Tibial nerve (tissue), 4 donors: ENCODE results near the gene BCKDHA. TPM values are rescaled to one million over a fixed set of nuclear protein-coding genes. Genes with fewer than 3 reads are reported as not detected.
A peak's percentile ranks its signal among the peaks of the same experiment; 100 is the strongest.
"Not testable (repeated sequence)": the region's sequence is repeated elsewhere in the genome, so short reads cannot be mapped to it uniquely, and the experiment has no call there.

Experiments
- DNase-seq, 2 donors: peaks; one replicate each; pipeline ENCODE4 v3.0.0-alpha.2; 2019; ENCODE audit warnings: low spot score in 2 of 2
- H3K27ac ChIP-seq, 4 donors: fragments of 200-600 bp; sonication (generic) in 3 of 4; one replicate each; pipeline ENCODE4 v1.5.1; 2017 to 2019; ENCODE audit warnings: mild to moderate bottlenecking in 1 of 4
- H3K27me3 ChIP-seq, 2 donors: fragments of 200-600 bp; sonication (generic) in 1 of 2; one replicate each; pipeline versions ENCODE4 v1.5.1 to v1.6.0; 2017 to 2019
- H3K36me3 ChIP-seq, 3 donors: fragments of 200-600 bp; sonication (generic); one replicate each; pipeline ENCODE4 v1.5.1; 2018 to 2019
- H3K4me1 ChIP-seq, 4 donors: fragments of 200-600 bp; sonication (generic) in 3 of 4; one replicate each; pipeline ENCODE4 v1.5.1; 2017 to 2019
- H3K4me3 ChIP-seq, 4 donors: fragments of 200-600 bp; sonication (generic) in 3 of 4; one replicate each; pipeline ENCODE4 v1.5.1; 2017 to 2019; ENCODE audit warnings: mild to moderate bottlenecking in 1 of 4, moderate library complexity in 1 of 4
- H3K9me3 ChIP-seq, 4 donors: fragments of 200-600 bp; sonication (generic) in 3 of 4; one replicate each; pipeline ENCODE4 v1.5.1; 2017 to 2019
- CTCF ChIP-seq, 5 experiments: fragments of 200-600 bp in 3 of 5; fragments of 450-650 bp in 2 of 5; sonication (generic) in 3 of 5; IDR thresholded peaks; one replicate each; pipeline ENCODE4 v1.5.1; 2016 to 2019; ENCODE audit warnings: antibody characterized with exemption in 5 of 5, mild to moderate bottlenecking in 3 of 5, moderate library complexity in 2 of 5
- EP300 ChIP-seq, 2 donors: sonication (generic); formaldehyde crosslinking; IDR thresholded peaks; one replicate each; pipeline ENCODE4 v1.6.1; 2017; ENCODE audit warnings: antibody characterized with exemption in 2 of 2, mild to moderate bottlenecking in 1 of 2
- POLR2A ChIP-seq, 2 donors: fragments of 450-650 bp; IDR thresholded peaks; one replicate each; pipeline ENCODE4 v1.6.1; 2017; ENCODE audit warnings: antibody characterized with exemption in 2 of 2, mild to moderate bottlenecking in 2 of 2, moderate library complexity in 2 of 2
- WGBS, 2 donors: methylation state at CpG; one replicate each; pipeline ENCODE4 v1.1.5; 2018; 5-methylcytosine and 5-hydroxymethylcytosine counted together
- total RNA-seq, 4 donors: library from RNA; depleted of rRNA; stranded (reverse); fragments of >200 nt; gene quantifications; one replicate each; pipeline ENCODE4 v1.1.0, GENCODE V29; 2016

Gene BCKDHA
- total RNA-seq, 4 donors from 2014 or later: 48.6 to 61.4 (median 54.2) TPM

GRCh38 chr19:41433171-41433570 is 35.6 kb downstream of the BCKDHA start:
- H3K4me1 ChIP-seq: peaks cover 0 to 17% (median 6%) of the 10 kb centered on the region in 4 donors
- H3K36me3 ChIP-seq: peaks cover 0 to 79% (median 5%) of the 10 kb centered on the region in 3 donors
- TF ChIP-seq POLR2A (IDR thresholded peaks at IDR 0.05) (no peak), CTCF (IDR thresholded peaks at IDR 0.05) (no peak)

DNA sequence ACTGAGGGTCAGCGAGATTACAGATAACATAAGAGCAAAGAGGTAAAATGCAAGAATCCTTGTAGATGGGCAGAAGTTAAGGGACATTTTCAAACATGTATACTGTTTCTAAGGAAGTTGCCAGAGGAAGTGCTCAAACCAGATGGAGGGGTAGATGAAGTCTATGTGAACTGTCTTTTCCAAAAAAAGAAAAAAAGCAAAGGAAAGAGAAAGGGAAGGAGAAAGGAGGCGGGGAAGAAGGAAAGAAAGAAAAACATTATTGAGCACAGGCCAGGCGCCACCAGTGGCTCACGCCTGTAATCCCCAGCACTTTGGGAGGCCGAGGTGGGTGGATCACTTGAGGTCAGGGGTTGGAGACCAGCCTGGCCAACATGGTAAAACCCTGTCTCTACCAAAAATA is 36.8 kb downstream of the BCKDHA start:
- TF ChIP-seq POLR2A (IDR thresholded peaks at IDR 0.05): no peak
- no peak for TF ChIP-seq CTCF (IDR thresholded peaks at IDR 0.05)
- TF ChIP-seq EP300 (IDR thresholded peaks at IDR 0.05): no peak
- H3K4me3 ChIP-seq: no peak overlapping the region
- H3K9me3 ChIP-seq: no peaks in the 10 kb centered on the region
- 70 to 74% methylated on average over 5 of the region's 5 CpGs for WGBS, 2 donors
- H3K4me1 ChIP-seq: peaks cover 0 to 21% (median 0%) of the 10 kb centered on the region in 4 donors
- no peaks in the 10 kb centered on the region for H3K27me3 ChIP-seq
- H3K36me3 ChIP-seq: peaks cover 0 to 71% (median 5%) of the 10 kb centered on the region in 3 donors
- no peak for DNase-seq
- H3K27ac ChIP-seq: no peak overlapping the region

More at GRCh38 chr19:41433171-41433570, 35.6 kb downstream of the BCKDHA start:
- Histone ChIP-seq H3K9me3 (no peaks in the 10 kb centered on the region), H3K27ac (peak overlapping the region in 1 of 4 donors; percentile 36), H3K27me3 (no peaks in the 10 kb centered on the region), H3K4me3 (no peak overlapping the region)
- DNase-seq: no peak
- WGBS, 2 donors: 84 to 85% methylated on average over 18 of the region's 18 CpGs

- not testable (repeated sequence) for H3K9me3 ChIP-seq, DNase-seq
- WGBS, 2 donors: 95 to 98% methylated on average over 11 of the region's 11 CpGs
These were observed 37.8 kb downstream of the BCKDHA start for GRCh38 chr19:41435376-41435775.

GRCh38 chr19:41435936-41436673 is 38.5 kb downstream of the BCKDHA start:
- Histone ChIP-seq H3K4me1 (peaks cover 0 to 23% (median 0%) of the 10 kb centered on the region in 4 donors), H3K36me3 (peaks cover 0 to 58% (median 5%) of the 10 kb centered on the region in 3 donors), H3K27ac (no peak overlapping the region), H3K4me3 (no peak overlapping the region), H3K27me3 (no peaks in the 10 kb centered on the region), H3K9me3 (no peaks in the 10 kb centered on the region)
- DNase-seq: no peak
- no peak for TF ChIP-seq POLR2A (IDR thresholded peaks at IDR 0.05)
- no peak for TF ChIP-seq EP300 (IDR thresholded peaks at IDR 0.05)
- TF ChIP-seq CTCF (IDR thresholded peaks at IDR 0.05): no peak
- 93 to 95% methylated on average over 19 of the region's 19 CpGs for WGBS, 2 donors

More at GRCh38 chr19:41435376-41435775, 37.8 kb downstream of the BCKDHA start:
- H3K27me3 ChIP-seq, H3K4me3 ChIP-seq, H3K27ac ChIP-seq: not testable (repeated sequence)
- H3K4me1 ChIP-seq: peaks cover 0 to 27% (median 0%) of the 10 kb centered on the region in 4 donors
- peaks cover 0 to 65% (median 5%) of the 10 kb centered on the region in 3 donors for H3K36me3 ChIP-seq

GRCh38 chr19:41436674-41436951 is 39.0 kb downstream of the BCKDHA start:
- peaks cover 0 to 21% (median 0%) of the 10 kb centered on the region in 4 donors for H3K4me1 ChIP-seq
- H3K9me3 ChIP-seq: no peaks in the 10 kb centered on the region
- H3K27ac ChIP-seq: no peak overlapping the region
- H3K4me3 ChIP-seq: no peak overlapping the region
- no peaks in the 10 kb centered on the region for H3K27me3 ChIP-seq
- peaks cover 0 to 53% (median 5%) of the 10 kb centered on the region in 3 donors for H3K36me3 ChIP-seq
- no peak for DNase-seq
- no peak for TF ChIP-seq CTCF (IDR thresholded peaks at IDR 0.05)
- no peak for TF ChIP-seq POLR2A (IDR thresholded peaks at IDR 0.05)
- no peak for TF ChIP-seq EP300 (IDR thresholded peaks at IDR 0.05)
